ES-I3 (cell line): ENCODE results near the gene TMPRSS7.

Experiments used
- H3K36me3 ChIP-seq: 2 replicates; pipeline ENCODE4 v1.6.1; 2013; ENCODE audit warnings: mild to moderate bottlenecking, low read length, control low read depth, moderate library complexity; ENCODE audit not compliant: insufficient read depth
- H3K4me1 ChIP-seq: 2 replicates; pipeline ENCODE4 v1.6.1; 2013; ENCODE audit warnings: mild to moderate bottlenecking, control low read depth, low read length; ENCODE audit not compliant: insufficient read depth
- H3K9ac ChIP-seq: 2 replicates; pipeline ENCODE4 v1.6.1; 2013; ENCODE audit warnings: low read depth, mild to moderate bottlenecking, low read length, moderate library complexity
- H3K9me3 ChIP-seq: 2 replicates; pipeline ENCODE4 v1.6.1; 2013; ENCODE audit warnings: mild to moderate bottlenecking, low read length, moderate library complexity; ENCODE audit not compliant: control insufficient read depth, insufficient read depth

TMPRSS7 gene

GRCh38 chr3:112128843-112129727 lies 94.5 kb downstream of the TMPRSS7 start:
- no peaks in the 10 kb centered on the region for H3K36me3 ChIP-seq
- no peak overlapping the region for H3K9ac ChIP-seq
- peaks cover 46% of the 10 kb centered on the region for H3K4me1 ChIP-seq
- no peaks in the 10 kb centered on the region for H3K9me3 ChIP-seq

- peaks cover 45% of the 10 kb centered on the region for H3K4me1 ChIP-seq
Observed at GRCh38 chr3:112129925-112130637, 95.5 kb downstream of the TMPRSS7 start.

GRCh38 chr3:112130638-112130993 lies 96.1 kb downstream of the TMPRSS7 start:
- H3K4me1 ChIP-seq = peaks cover 40% of the 10 kb centered on the region
- H3K9me3 ChIP-seq = no peaks in the 10 kb centered on the region
- H3K36me3 ChIP-seq = no peaks in the 10 kb centered on the region
- H3K9ac ChIP-seq = no peak overlapping the region

More at GRCh38 chr3:112129925-112130637, 95.5 kb downstream of the TMPRSS7 start:
- Histone ChIP-seq H3K36me3 (no peaks in the 10 kb centered on the region), H3K9me3 (no peaks in the 10 kb centered on the region), H3K9ac (no peak overlapping the region)
